NCI-H1436 treated with DMSO at 0.1 percent for 48 hours (cell line): Measurements from ENCODE around the gene TBXA2R.

Experiments
- DNase-seq: peaks from one replicate; lab custom pipeline; 2025; lab: John Stamatoyannopoulos, UW

TBXA2R gene

DNA sequence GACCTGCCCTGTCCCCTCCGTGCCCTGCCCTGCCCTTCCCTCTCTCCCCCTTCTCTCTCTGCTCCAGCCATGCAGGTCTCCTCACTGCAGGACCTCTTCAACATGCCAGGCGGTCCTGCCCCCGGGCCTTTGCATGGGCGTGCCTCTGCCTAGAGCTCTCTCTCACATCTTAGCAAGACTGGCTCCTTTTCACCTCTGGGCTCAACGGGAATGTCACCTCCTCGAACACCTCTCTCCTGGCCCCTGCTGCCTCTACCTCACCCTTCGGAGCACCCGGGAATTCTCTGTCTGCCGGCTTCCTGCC is 54.9 kb downstream of the TBXA2R start:
- no peak for DNase-seq

DNA sequence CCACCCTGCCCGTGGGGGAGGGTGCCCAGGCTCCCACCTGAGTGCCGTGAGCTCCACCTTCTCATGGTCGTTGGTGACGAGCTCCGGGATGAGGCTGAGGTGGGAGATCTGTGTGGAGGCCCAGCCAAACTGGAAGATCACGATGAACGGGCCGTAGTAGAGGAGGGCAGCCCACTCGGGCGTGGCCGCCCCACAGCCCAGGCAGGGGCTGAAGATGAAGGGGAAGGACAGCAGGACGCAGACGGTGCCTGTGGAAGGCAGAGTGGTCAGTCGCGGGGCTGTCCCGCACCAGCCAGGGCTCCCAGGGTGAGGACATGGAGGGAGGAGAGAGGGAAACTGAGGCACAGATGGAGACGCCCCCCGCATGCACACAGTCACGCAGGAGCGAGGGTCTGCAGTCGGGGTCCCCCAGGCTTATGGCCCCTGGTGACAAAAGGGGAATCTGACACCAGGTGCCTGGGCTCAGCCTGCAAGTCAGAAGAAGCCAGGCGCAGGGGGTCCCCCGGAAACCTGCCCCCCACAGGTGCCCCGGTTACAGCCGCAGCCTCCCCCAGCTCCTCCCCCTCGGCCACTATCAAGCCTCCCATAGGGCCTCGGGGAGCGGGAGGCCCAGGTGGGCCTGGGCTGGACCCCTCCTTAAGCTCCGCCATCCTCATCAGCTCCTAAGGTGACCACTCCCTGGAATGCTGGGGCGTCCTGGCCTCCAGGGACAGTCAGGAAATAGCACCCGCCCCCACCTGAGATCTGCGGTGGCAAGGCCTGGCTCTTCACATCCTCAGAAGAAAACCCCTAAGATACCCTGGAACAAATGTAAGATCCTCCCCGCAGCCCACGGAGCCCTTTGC is 55.5 kb downstream of the TBXA2R start:
- no peak for DNase-seq

DNA sequence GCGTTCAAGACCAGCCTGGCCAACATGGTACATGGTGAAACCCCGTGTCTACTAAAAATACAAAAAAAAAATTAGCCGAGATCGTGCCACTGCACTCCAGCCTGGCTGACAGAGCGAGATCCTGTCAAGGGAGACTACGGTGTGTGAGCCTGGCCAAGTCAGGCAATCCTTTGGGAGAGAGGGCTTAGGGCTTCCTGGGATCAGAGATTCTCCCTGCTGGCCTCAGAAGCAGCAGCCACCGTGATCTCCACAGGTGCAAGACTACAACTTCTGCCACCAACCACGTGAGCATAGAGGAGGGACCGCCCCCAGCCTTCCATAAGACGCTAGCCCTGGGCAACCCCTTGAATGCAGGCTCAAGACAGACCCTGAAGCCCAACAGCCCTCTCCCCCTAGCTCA is 56.9 kb downstream of the TBXA2R start:
- DNase-seq, result no peak

DNA sequence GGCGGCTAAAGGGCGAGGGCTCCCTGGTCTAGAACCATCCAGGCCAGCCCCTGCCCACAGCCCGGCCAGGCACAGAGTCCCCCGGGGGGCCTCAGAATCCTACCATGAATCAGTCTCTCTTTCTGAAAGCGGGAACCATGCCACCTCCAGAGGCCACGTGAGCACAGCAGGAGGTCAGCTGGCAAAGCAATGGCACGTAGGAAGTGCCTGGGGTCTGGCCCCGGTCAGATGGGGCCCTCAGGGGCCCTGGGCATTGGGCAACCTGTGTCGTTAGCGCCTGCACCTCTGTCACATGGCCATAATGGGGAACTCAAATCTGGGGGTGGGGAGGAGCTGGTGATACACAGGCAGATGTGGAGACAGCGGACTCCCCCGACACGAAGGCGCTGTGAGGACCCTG is 58.1 kb downstream of the TBXA2R start:
- DNase-seq, result no peak

DNA sequence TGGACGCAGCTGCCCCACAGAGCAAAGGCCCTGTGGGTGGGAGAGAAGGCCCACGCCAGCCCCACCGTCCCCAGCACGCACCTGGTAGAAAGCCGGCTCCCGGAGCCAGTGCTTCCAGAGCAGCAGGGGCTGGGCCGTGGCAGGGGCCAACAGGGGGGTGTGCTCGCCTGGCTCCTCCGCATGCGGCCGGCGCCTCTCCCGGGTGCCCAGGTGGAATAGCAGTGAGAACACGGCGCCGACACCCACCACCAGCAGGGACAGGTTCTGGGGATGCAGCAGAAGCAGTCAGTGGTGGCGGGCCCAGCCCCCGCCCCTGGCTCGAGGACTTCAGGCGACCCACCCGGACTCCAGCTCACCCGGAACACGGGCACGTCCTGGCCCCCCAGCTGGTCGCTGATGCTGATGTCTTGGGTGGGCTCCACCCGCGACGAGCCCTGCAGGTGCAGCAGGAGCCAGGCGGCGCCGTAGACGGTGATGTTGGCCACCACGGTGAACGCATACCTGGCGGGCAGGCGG is 58.9 kb downstream of the TBXA2R start:
- no peak for DNase-seq

DNA sequence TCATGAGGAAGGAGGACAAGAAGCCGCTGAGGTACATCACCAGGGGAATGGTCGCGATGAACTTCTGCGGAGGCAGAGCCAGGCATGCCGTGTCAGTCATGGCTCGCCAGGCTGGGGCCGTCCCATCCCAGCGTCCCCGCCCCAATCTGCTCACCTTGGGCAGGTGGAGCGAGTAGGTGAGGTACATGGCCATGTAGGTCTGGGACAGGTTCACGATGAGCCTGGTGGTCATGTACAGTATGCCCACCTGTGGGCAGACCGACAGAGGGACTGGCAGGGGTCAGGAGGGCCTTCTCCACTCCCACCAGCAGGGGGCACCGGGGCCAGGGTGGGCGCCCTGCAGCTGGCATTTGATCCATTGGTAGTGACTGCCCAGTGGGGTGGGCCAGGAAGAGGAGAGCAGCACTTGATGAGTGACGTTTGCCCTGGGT is 59.4 kb downstream of the TBXA2R start:
- DNase-seq, result no peak

DNA sequence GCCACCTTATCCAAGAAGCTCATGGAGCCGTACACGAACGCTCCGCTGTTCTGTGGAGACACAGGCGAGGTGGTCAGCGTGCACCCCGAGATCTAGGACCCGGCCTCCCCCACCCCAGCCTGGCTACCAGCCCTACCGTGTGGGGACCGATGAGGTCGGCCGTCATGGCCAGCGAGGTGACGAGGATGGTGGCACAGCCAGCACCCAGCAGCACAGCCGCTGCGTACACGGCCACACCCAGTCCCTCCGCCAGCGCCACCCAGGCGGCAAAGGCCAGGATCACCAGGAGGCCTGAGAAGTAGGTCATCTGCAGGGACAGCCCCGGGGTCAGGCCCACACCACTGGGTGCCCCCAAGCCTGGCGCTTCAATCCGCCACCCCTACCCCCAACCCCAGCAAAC is 60.6 kb downstream of the TBXA2R start:
- DNase-seq, result no peak

DNA sequence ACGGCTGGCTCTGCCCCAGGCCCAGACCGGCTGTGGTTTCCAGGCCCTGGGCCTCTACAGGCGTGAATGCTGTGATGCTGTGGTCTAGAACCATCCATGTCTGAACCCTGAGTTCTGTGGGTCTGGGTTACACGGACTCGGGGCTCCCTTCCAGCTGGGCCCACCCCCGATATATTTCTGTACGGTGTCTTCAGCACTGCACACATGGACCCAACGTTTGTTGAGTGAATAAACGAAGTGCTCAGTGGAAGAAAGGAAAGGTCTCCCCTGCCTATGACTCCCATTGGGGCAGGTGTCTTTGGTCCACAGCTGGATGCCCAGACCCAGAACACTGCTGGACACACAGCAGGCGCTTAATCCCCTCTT is 61.0 kb downstream of the TBXA2R start:
- DNase-seq, result no peak

DNA sequence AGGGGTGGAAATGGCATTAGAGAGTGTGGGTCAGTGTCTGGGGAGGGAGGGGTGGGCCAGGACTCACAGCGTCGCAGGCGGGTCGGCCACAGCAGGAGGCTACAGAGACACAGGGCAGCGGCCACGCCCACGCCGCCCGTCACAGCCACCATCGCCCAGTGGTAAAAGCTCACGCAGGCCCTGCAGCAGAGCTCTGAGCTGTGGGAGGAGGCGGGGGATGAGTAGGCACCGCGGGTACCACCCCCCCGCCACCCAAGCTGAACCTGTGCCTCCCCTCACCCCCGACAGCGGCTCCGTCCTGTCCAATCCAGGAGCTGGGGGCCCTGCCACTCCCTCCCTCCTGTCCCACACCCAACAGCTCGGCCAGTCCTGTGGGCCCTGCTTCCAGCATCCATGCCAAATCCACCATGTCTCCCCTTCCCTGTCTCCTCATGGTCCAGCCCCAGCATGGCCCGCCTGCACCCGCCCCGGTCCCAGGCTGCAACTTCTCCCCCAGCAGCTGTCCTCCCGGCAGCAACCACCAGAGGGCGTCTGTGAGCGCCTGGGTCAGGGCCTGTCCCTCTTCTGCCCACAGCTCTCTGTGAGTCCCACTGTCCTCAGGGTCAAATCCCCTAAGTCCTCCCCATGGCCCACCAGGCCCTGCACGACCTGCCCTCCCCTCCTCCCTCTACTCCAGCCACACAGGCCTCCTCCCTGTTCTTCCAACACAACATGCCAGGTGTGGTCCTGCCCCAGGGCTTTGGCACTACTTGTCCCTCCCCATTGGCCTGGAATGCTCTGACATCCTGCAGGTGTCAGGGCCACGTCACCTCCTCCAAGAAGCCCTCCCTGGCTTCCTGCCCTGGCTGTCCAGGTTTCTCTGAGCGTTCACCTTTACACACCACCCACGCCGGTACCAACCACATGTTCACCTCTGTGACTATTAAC is 61.7 kb downstream of the TBXA2R start:
- no peak for DNase-seq
